Breast epithelium (tissue), 4 donors: Measurements from ENCODE around the gene METTL16. TPM values are rescaled to one million over a fixed set of nuclear protein-coding genes. Genes with fewer than 3 reads are reported as not detected.

ENCODE experiments used
- DNase-seq, 2 donors: peaks; one replicate each; pipeline ENCODE4 v3.0.0-alpha.2; 2019; ENCODE audit warnings: low spot score in 2 of 2
- H3K27ac ChIP-seq, 2 donors: fragments of 200-600 bp; sonication (generic) in 1 of 2; one replicate each; pipeline ENCODE4 v1.5.1; 2016 to 2019; ENCODE audit warnings: mild to moderate bottlenecking in 1 of 2
- H3K27me3 ChIP-seq, 2 donors: fragments of 200-600 bp; sonication (generic) in 1 of 2; one replicate each; pipeline versions ENCODE4 v1.5.1 to v1.6.0; 2017 to 2019; ENCODE audit warnings: control low read depth in 1 of 2, mild to moderate bottlenecking in 1 of 2
- H3K36me3 ChIP-seq: fragments of 200-600 bp; one replicate; pipeline ENCODE4 v1.5.1; 2019
- H3K4me1 ChIP-seq, 2 donors: fragments of 200-600 bp; sonication (generic); one replicate each; pipeline ENCODE4 v1.5.1; 2016 to 2019; ENCODE audit warnings: control low read depth in 1 of 2
- H3K4me3 ChIP-seq, 3 donors: fragments of 200-600 bp; sonication (generic); 1 replicate in 2 of 3; 2 replicates in 1 of 3; pipeline ENCODE4 v1.5.1; 2016 to 2019; ENCODE audit warnings: mild to moderate bottlenecking in 3 of 3, moderate library complexity in 2 of 3
- H3K9me3 ChIP-seq, 2 donors: fragments of 200-600 bp; sonication (generic) in 1 of 2; one replicate each; pipeline ENCODE4 v1.5.1; 2016 to 2019; ENCODE audit warnings: control low read depth in 1 of 2
- CTCF ChIP-seq, 3 donors: fragments of 450-650 bp; IDR thresholded peaks; one replicate each; pipeline ENCODE4 v1.5.1; 2016 to 2017; ENCODE audit warnings: antibody characterized with exemption in 3 of 3, mild to moderate bottlenecking in 3 of 3, moderate library complexity in 3 of 3
- POLR2A ChIP-seq: fragments of 450-650 bp; IDR thresholded peaks from one replicate; pipeline ENCODE4 v1.6.1; 2016; ENCODE audit warnings: antibody characterized with exemption, mild to moderate bottlenecking, moderate library complexity
- POLR2AphosphoS5 ChIP-seq, 3 donors: sonication (generic); formaldehyde crosslinking; IDR thresholded peaks; one replicate each; pipeline ENCODE4 v1.6.1; 2017; ENCODE audit warnings: antibody characterized with exemption in 3 of 3
- intact Hi-C: fragments of 100-400 bp; cut with DNase I; formaldehyde crosslinking; loops from one replicate; pipeline ENCODE4 v1.15.1; 2023; ENCODE audit warnings: low total_unique reads
- total RNA-seq, 3 donors: library from RNA; depleted of rRNA; stranded (reverse); fragments of >200 nt; gene quantifications; one replicate each; pipeline ENCODE4 v1.1.0, GENCODE V29; 2016

METTL16 gene
- total RNA-seq, 3 donors from 2014 or later: 25.6 to 46.4 (median 26.9) TPM

- intact Hi-C loops: loop anchor here (10.0 kb wide), 1 partner anchor 1751 kb away; the partner anchor contains the start of genes CYB5D2 and ZZEF1
- Histone ChIP-seq H3K27ac (peak overlapping the region; percentile 99), H3K4me3 (peak overlapping the region; percentile 61 to 79 (median 78)), H3K9me3 (no peaks in the 10 kb centered on the region), H3K36me3 (no peaks in the 10 kb centered on the region), H3K4me1 (peaks cover 8 to 63% of the 10 kb centered on the region in 2 donors), H3K27me3 (no peaks in the 10 kb centered on the region)
- no peak for TF ChIP-seq CTCF (IDR thresholded peaks at IDR 0.05)
- no peak for TF ChIP-seq POLR2A
- DNase-seq: no peak
These were observed 117.5 kb downstream of the METTL16 start for GRCh38 chr17:2393954-2394749.

GRCh38 chr17:2393174-2393953, 118.3 kb downstream of the METTL16 start:
- H3K27ac ChIP-seq: peak overlapping the region; percentile 99
- no peaks in the 10 kb centered on the region for H3K36me3 ChIP-seq
- intact Hi-C loops: loop anchor here (10.0 kb wide), 1 partner anchor 1751 kb away; the partner anchor contains the start of genes CYB5D2 and ZZEF1
- DNase-seq: peak; percentile 86 to 88
- peak overlapping the region; percentile 61 to 79 (median 78) for H3K4me3 ChIP-seq
- H3K27me3 ChIP-seq: no peaks in the 10 kb centered on the region
- no peaks in the 10 kb centered on the region for H3K9me3 ChIP-seq
- H3K4me1 ChIP-seq: peaks cover 6 to 62% of the 10 kb centered on the region in 2 donors
- TF ChIP-seq CTCF (IDR thresholded peaks at IDR 0.05) (no peak), POLR2AphosphoS5 (IDR thresholded peaks at IDR 0.05) (peak in 2 of 3 donors; percentile 56 to 78)

- H3K27me3 ChIP-seq: no peaks in the 10 kb centered on the region
- H3K27ac ChIP-seq: peak overlapping the region; percentile 99
- H3K4me3 ChIP-seq: peak overlapping the region; percentile 61 to 79 (median 78)
- peaks cover 0 to 53% of the 10 kb centered on the region in 2 donors for H3K4me1 ChIP-seq
- H3K36me3 ChIP-seq: no peaks in the 10 kb centered on the region
- intact Hi-C loops: loop anchor here (10.0 kb wide), 1 partner anchor 1752 kb away; the partner anchor contains the start of genes CYB5D2 and ZZEF1
- TF ChIP-seq POLR2AphosphoS5 (IDR thresholded peaks at IDR 0.05) (peak in 2 of 3 donors; percentile 58 to 82), POLR2A (peak; percentile 9), CTCF (IDR thresholded peaks at IDR 0.05) (no peak)
- H3K9me3 ChIP-seq: no peaks in the 10 kb centered on the region
- peak; percentile 95 for DNase-seq
These were observed 119.2 kb downstream of the METTL16 start for GRCh38 chr17:2392252-2393173.

GRCh38 chr17:2391597-2392251, 120.0 kb downstream of the METTL16 start:
- H3K4me1 ChIP-seq: peaks cover 0 to 48% of the 10 kb centered on the region in 2 donors
- intact Hi-C loops: loop anchor here (10.0 kb wide), 1 partner anchor 1753 kb away; the partner anchor contains the start of genes CYB5D2 and ZZEF1

More at GRCh38 chr17:2391597-2392251, 120.0 kb downstream of the METTL16 start:
- Histone ChIP-seq H3K27me3 (no peaks in the 10 kb centered on the region), H3K9me3 (no peaks in the 10 kb centered on the region), H3K27ac (peak overlapping the region; percentile 99), H3K36me3 (peaks cover 5% of the 10 kb centered on the region), H3K4me3 (peak overlapping the region; percentile 61 to 79 (median 78))
- no peak for TF ChIP-seq POLR2A
- no peak for TF ChIP-seq POLR2AphosphoS5 (IDR thresholded peaks at IDR 0.05)
- no peak for TF ChIP-seq CTCF (IDR thresholded peaks at IDR 0.05)
- DNase-seq: no peak
